Endothelial cell of umbilical vein (primary cell): ENCODE measurements around the gene AAMDC.
"Not testable (repeated sequence)": the region's sequence is repeated elsewhere in the genome, so short reads cannot be mapped to it uniquely, and the experiment has no call there.

Source experiments
- CTCF ChIP-seq, 2 donors: IDR thresholded peaks; 1 replicate in 1 of 2; 2 replicates in 1 of 2; pipeline ENCODE4 v1.5.1; 2011; ENCODE audit warnings: low read length in 2 of 2, mild to moderate bottlenecking in 2 of 2, moderate library complexity in 2 of 2, control low read depth in 1 of 2, inconsistent platforms in 1 of 2, low read depth in 1 of 2; ENCODE audit not compliant: insufficient read depth in 1 of 2; ENCODE audit errors: extremely low read depth in 1 of 2
- FOS ChIP-seq: IDR thresholded peaks from 2 replicates; pipeline ENCODE4 v1.6.1; 2011; ENCODE audit warnings: mild to moderate bottlenecking, low read length, moderate library complexity, borderline replicate concordance; ENCODE audit not compliant: insufficient read depth

- TF ChIP-seq FOS; CTCF (IDR thresholded peaks at IDR 0.05; ENCODE audit: extremely low read depth in 1 of 2, insufficient read depth in 1 of 2, low read depth in 1 of 2, low read length in 2 of 2): not testable (repeated sequence)
Observed at GRCh38 chr11:77891703-77892102, 70.8 kb downstream of the AAMDC start.
